ENCODE results near the gene NEGR1. TPM values are rescaled to one million over a fixed set of nuclear protein-coding genes. Genes with fewer than 3 reads are reported as not detected.

NEGR1 gene
- total and polyA plus RNA-seq, 11 donors, result 1.7 to 11.3 (median 6.8) TPM

DNA sequence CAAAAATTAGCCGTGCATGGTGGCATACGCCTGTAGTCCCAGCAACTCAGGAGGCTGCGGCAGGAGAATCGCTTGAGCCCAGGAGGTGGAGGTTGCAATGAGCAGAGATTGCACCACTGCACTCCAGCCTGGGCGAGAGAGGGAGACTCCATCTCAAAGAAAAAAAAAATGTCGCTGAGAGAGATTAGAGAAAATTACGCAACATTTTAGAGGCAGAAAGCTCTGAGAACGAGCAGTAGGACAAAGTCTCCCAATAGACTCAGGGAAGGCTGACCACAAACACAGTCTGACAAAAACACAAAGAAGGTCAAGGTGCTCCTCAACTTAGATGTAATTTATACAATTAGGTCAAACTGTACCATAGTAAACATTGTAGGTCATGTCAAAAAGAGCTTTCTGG is 833.9 kb downstream of the NEGR1 start:
- Histone ChIP-seq H3K27me3 (no peaks in the 10 kb centered on the region), H3K27ac (no peak overlapping the region), H3K4me1 (no peaks in the 10 kb centered on the region), H3K9me3 (no peaks in the 10 kb centered on the region), H3K4me3 (no peak overlapping the region), H3K36me3 (no peaks in the 10 kb centered on the region)
- DNase-seq, result no peak
- intact Hi-C loops (cut with DNase I), result no loop called here
- 74 to 88% (median 83%) methylated on average over 8 of the region's 8 CpGs for WGBS, 4 donors
- no peak for ATAC-seq
- TF ChIP-seq, protein P1, sequence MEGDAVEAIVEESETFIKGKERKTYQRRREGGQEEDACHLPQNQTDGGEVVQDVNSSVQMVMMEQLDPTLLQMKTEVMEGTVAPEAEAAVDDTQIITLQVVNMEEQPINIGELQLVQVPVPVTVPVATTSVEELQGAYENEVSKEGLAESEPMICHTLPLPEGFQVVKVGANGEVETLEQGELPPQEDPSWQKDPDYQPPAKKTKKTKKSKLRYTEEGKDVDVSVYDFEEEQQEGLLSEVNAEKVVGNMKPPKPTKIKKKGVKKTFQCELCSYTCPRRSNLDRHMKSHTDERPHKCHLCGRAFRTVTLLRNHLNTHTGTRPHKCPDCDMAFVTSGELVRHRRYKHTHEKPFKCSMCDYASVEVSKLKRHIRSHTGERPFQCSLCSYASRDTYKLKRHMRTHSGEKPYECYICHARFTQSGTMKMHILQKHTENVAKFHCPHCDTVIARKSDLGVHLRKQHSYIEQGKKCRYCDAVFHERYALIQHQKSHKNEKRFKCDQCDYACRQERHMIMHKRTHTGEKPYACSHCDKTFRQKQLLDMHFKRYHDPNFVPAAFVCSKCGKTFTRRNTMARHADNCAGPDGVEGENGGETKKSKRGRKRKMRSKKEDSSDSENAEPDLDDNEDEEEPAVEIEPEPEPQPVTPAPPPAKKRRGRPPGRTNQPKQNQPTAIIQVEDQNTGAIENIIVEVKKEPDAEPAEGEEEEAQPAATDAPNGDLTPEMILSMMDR (IDR thresholded peaks at IDR 0.05), result no peak
- no peak for TF ChIP-seq POLR2A (IDR thresholded peaks at IDR 0.05)

DNA sequence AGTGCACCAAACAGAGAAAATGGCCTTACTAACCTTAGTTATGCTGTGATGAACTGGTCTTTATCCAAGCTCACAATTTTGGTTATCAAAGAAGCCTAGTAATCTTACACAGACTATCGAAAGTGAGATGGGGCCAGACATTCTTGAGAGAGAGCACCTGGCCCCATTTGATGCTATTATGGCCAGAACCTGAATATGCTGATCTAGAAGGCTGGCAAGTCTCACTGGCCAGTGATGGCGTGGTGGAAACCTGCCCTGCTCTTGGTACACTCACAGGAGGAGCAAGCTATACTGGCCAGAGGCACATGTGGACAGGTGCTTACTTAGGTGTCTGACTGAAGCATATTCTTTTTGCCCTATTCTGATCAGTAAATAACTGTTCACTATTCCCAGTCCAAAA is 843.7 kb downstream of the NEGR1 start:
- no peak overlapping the region for H3K27ac ChIP-seq
- intact Hi-C loops (cut with DNase I), result no loop called here
- no peak overlapping the region for H3K4me3 ChIP-seq
- no peaks in the 10 kb centered on the region for H3K27me3 ChIP-seq
- H3K4me1 ChIP-seq, result no peaks in the 10 kb centered on the region
- WGBS, 4 donors, result 62 to 77% (median 66%) methylated on average over 2 of the region's 2 CpGs
- H3K9me3 ChIP-seq, result no peaks in the 10 kb centered on the region
- DNase-seq, result no peak
- no peaks in the 10 kb centered on the region for H3K36me3 ChIP-seq
- TF ChIP-seq POLR2A (IDR thresholded peaks at IDR 0.05), result no peak
- TF ChIP-seq, protein P1 (IDR thresholded peaks at IDR 0.05), result no peak
- ATAC-seq, result no peak

GRCh38 chr1:71435951-71436350 is 846.4 kb downstream of the NEGR1 start:
- ATAC-seq, result no peak
- Histone ChIP-seq H3K4me3 (no peak overlapping the region), H3K4me1 (no peaks in the 10 kb centered on the region), H3K27me3 (no peaks in the 10 kb centered on the region), H3K27ac (no peak overlapping the region), H3K36me3 (no peaks in the 10 kb centered on the region), H3K9me3 (no peaks in the 10 kb centered on the region)
- intact Hi-C loops (cut with DNase I), result no loop called here
- TF ChIP-seq, protein P1 (IDR thresholded peaks at IDR 0.05), result no peak
- TF ChIP-seq POLR2A (IDR thresholded peaks at IDR 0.05), result no peak
- DNase-seq, result no peak

DNA sequence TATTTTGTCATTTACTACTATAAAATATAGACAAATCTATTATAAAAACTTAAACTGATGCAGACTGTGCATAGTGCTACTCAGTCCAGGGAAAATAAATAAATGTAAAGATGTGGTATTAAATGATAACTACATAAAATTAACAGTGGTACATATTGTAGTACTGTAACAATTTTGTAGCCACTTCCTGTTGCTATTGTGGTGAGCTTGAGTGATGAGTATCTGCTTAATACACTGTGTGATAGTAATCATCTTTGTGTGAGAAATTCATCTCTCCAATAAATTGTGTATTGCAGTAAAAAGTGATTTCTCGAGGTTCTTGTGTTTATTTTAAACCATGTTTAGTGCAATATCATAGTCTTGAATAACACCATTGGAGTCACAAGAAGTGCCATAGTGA is 848.1 kb downstream of the NEGR1 start:
- H3K9me3 ChIP-seq, result no peaks in the 10 kb centered on the region
- ATAC-seq (no peak), DNase-seq (no peak)
- H3K4me1 ChIP-seq, result no peaks in the 10 kb centered on the region
- no peaks in the 10 kb centered on the region for H3K27me3 ChIP-seq
- H3K27ac ChIP-seq, result no peak overlapping the region
- intact Hi-C loops (cut with DNase I), result no loop called here
- H3K36me3 ChIP-seq, result no peaks in the 10 kb centered on the region
- no peak overlapping the region for H3K4me3 ChIP-seq
- 74 to 81% (median 79%) methylated on average over 1 of the region's 1 CpG for WGBS, 4 donors
- no peak for TF ChIP-seq POLR2A (IDR thresholded peaks at IDR 0.05)
- TF ChIP-seq, protein P1 (IDR thresholded peaks at IDR 0.05), result no peak

All from heart left ventricle (tissue), 16 donors.